Ovary (tissue), 9 donors: ENCODE results near the gene GPR61. TPM values are rescaled to one million over a fixed set of nuclear protein-coding genes. Genes with fewer than 3 reads are reported as not detected.

Source experiments
- DNase-seq, 5 donors: peaks; one replicate each; pipeline ENCODE4 v3.0.0-alpha.2; 2019 to 2020
- H3K27ac ChIP-seq, 2 donors: fragments of 200-600 bp; one replicate each; pipeline versions ENCODE4 v1.5.1 to v1.8.0; 2019 to 2022
- H3K27me3 ChIP-seq: fragments of 200-600 bp; one replicate; pipeline ENCODE4 v1.8.0; 2022
- H3K36me3 ChIP-seq: fragments of 200-600 bp; sonication (generic); one replicate; pipeline ENCODE4 v1.5.1; 2019
- H3K4me1 ChIP-seq: one replicate; pipeline ENCODE4 v1.8.1; 2013; ENCODE audit warnings: mild to moderate bottlenecking, moderate library complexity; ENCODE audit not compliant: insufficient read depth
- H3K4me3 ChIP-seq: fragments of 200-600 bp; sonication (generic); one replicate; pipeline ENCODE4 v1.5.1; 2017
- H3K9me3 ChIP-seq, 2 donors: fragments of 200-600 bp in 1 of 2; sonication (generic) in 1 of 2; one replicate each; pipeline versions ENCODE4 v1.5.1 to v1.8.1; 2013 to 2019; ENCODE audit warnings: mild to moderate bottlenecking in 1 of 2, moderate library complexity in 1 of 2
- EP300 ChIP-seq: sonication (generic); formaldehyde crosslinking; IDR thresholded peaks from one replicate; pipeline ENCODE4 v1.6.1; 2017; ENCODE audit warnings: antibody characterized with exemption
- POLR2A ChIP-seq: fragments of 450-650 bp; IDR thresholded peaks from one replicate; pipeline ENCODE4 v1.6.1; 2017; ENCODE audit warnings: antibody characterized with exemption, mild to moderate bottlenecking, moderate library complexity
- WGBS, 3 donors: extraction: QIAGEN DNeasy Blood & Tissue Kit in 1 of 3; methylation state at CpG; one replicate each; pipeline versions ENCODE4 v1.1.5 to v1.1.7; 2013 to 2017; 5-methylcytosine and 5-hydroxymethylcytosine counted together
- intact Hi-C, 4 donors: fragments of 100-400 bp; cut with DNase I; formaldehyde crosslinking; loops; one replicate each; pipeline versions ENCODE4 v1.11.0 to v1.15.1; 2022 to 2023
- polyA plus RNA-seq, 2 donors: library from polyadenylated mRNA; stranded (reverse); fragments of 200-250 nt in 1 of 2; fragments of 350-450 nt in 1 of 2; fragmentation: Illumina TruSeq in 1 of 2; extraction: RNeasy Lipid Tissue Mini Kit (QIAGEN cat#74804) in 1 of 2; gene quantifications; one replicate each; pipeline ENCODE4 v1.2.3, GENCODE V29; 2013 to 2014
- total RNA-seq, 7 donors: library from RNA; depleted of rRNA in 2 of 7; stranded (reverse); fragments of >200 nt in 2 of 7; fragmentation: NEBNext Ultra II Directional in 3 of 7; extraction: Animal tissue kit (Norgen Biotek cat#: 25700) in 3 of 7; gene quantifications; one replicate each; pipeline versions ENCODE4 v1.1.0 to v1.2.4, GENCODE V29; 2016 to 2023
- TF ChIP-seq, protein P1 (sequence below), 3 donors: fragments of 450-650 bp in 2 of 3; fragments of 200-600 bp in 1 of 3; IDR thresholded peaks; one replicate each; pipeline versions ENCODE4 v1.5.1 to v1.8.0; 2016 to 2022; ENCODE audit warnings: antibody characterized with exemption in 3 of 3, mild to moderate bottlenecking in 1 of 3
- donor health status: DM: no; HTN: no; CAD: no; lungs with moderate emphysema.
- donor health status: DM: no; HTN: no; CAD: no.
- donor health status: Bipolar disorder and iron deficiency.
- donor health status: DM: yes; HTN: yes; CAD: no.
- donor health status: DM: no; HTN: no; CAD: no.
- donor health status: DM: yes; HTN: yes; CAD: no.

GPR61 gene
- total and polyA plus RNA-seq, 9 donors, result 0.25 TPM; not detected in 8

DNA sequence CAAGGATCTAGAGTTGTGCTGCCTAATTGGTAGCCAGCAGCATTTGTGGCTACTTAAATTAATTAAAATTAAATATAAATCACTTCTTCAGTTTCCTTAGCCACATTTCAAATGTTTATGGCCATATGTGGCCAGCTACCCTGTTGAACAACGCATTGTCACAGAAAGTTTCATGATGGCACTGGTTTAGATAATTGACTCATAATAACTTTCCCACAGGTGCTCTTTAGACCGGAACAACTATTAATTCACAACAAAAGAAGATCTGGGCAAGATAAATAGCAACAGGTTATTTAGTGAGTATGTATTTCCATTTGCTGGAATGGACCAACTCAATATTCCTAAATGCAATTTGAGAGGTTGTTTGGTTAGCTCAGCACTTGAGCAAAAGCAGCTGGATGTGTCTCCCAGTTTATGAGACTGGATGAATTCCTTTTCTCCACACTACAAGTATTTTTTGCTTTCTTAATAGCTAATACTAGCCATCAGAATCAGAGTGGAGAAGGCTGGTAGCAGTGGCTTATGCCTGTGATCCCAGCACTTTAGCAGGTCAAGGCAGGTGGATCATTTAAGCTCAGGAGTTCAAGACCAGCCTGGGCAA lies 26.5 kb upstream of the GPR61 start:
- DNase-seq, result no peak
- Histone ChIP-seq H3K36me3 (no peaks in the 10 kb centered on the region), H3K4me3 (no peak overlapping the region), H3K27ac (no peak overlapping the region), H3K4me1 (peaks cover 11% of the 10 kb centered on the region), H3K27me3 (no peaks in the 10 kb centered on the region), H3K9me3 (no peaks in the 10 kb centered on the region)
- WGBS, 3 donors, result 62 to 77% (median 75%) methylated on average over 2 of the region's 2 CpGs
- TF ChIP-seq, protein P1, sequence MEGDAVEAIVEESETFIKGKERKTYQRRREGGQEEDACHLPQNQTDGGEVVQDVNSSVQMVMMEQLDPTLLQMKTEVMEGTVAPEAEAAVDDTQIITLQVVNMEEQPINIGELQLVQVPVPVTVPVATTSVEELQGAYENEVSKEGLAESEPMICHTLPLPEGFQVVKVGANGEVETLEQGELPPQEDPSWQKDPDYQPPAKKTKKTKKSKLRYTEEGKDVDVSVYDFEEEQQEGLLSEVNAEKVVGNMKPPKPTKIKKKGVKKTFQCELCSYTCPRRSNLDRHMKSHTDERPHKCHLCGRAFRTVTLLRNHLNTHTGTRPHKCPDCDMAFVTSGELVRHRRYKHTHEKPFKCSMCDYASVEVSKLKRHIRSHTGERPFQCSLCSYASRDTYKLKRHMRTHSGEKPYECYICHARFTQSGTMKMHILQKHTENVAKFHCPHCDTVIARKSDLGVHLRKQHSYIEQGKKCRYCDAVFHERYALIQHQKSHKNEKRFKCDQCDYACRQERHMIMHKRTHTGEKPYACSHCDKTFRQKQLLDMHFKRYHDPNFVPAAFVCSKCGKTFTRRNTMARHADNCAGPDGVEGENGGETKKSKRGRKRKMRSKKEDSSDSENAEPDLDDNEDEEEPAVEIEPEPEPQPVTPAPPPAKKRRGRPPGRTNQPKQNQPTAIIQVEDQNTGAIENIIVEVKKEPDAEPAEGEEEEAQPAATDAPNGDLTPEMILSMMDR (IDR thresholded peaks at IDR 0.05), result no peak
- no peak for TF ChIP-seq POLR2A
- intact Hi-C loops, result no loop called here

DNA sequence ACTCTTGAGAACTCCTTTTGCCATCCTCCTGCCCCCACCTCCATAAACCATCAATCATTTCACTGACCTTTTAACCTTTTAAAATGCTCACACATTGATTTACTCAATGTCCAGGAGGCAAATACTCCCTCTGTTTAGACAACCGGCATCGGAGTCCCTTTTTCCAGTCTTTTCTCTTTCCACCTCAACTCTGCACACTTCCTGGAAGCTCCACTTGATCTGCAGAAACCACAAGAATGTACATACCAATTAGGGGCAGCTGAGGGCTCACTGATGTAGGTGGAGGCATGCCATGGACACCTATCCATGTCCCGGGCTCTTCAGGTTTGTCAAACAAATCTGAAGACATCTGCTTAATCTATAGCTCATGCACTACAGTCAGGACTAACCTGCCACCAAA lies 24.8 kb upstream of the GPR61 start:
- intact Hi-C loops, result no loop called here
- no peak for DNase-seq
- no peak overlapping the region for H3K4me3 ChIP-seq
- 51 to 55% (median 53%) methylated on average over 3 of the region's 3 CpGs for WGBS, 3 donors
- no peaks in the 10 kb centered on the region for H3K36me3 ChIP-seq
- TF ChIP-seq, protein P1 (IDR thresholded peaks at IDR 0.05), result no peak
- no peak for TF ChIP-seq POLR2A
- TF ChIP-seq EP300, result no peak
- no peaks in the 10 kb centered on the region for H3K9me3 ChIP-seq
- H3K4me1 ChIP-seq, result peaks cover 6% of the 10 kb centered on the region
- H3K27me3 ChIP-seq, result no peaks in the 10 kb centered on the region
- no peak overlapping the region for H3K27ac ChIP-seq

DNA sequence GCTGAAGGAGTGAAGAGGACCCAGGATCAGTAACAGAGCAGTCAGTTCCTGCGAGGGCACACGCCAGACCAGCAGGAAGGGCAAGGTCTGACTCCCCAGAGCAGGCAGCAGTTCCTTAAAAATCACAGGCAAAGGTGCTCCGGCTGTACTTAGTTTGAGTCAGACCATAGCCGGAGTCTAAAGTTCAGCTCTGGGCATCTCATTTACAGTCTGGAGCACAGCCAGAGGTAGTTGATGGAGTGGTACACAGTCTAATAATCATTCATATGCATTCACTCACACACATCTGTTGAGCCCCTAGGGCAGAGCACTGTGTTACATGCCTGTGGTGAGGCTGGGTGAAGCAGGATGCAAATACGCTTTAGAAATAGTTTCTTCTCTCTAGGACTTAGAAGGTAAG lies 22.8 kb upstream of the GPR61 start:
- intact Hi-C loops, result no loop called here
- H3K4me3 ChIP-seq, result no peak overlapping the region

DNA sequence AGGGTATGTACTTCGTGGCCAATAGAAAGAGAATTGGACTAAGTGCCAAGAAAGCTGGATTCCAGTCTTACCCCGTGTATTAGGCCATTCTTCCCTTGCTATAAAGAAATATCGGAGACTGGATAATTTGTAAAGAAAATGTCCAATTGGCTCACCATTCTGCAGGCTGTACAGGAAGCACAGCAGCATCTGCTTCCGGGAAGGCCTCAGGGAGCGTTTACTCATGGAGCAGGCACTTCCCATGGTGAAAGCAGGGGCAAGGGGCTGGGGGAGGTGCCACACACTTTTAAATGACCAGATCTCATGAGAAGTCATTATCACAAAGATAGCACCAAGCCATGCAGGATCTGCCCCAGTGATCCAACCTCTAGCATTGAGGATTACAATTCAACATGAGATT lies 22.3 kb upstream of the GPR61 start:
- no peaks in the 10 kb centered on the region for H3K27me3 ChIP-seq
- H3K9me3 ChIP-seq, result no peaks in the 10 kb centered on the region
- TF ChIP-seq POLR2A (no peak), EP300 (no peak)
- TF ChIP-seq, protein P1 (IDR thresholded peaks at IDR 0.05), result no peak
- H3K36me3 ChIP-seq, result no peaks in the 10 kb centered on the region
- H3K27ac ChIP-seq, result no peak overlapping the region
- no peaks in the 10 kb centered on the region for H3K4me1 ChIP-seq
- 88 to 91% (median 89%) methylated on average over 5 of the region's 5 CpGs for WGBS, 3 donors
- no peak for DNase-seq
- intact Hi-C loops, result no loop called here
- H3K4me3 ChIP-seq, result no peak overlapping the region

More for the DNA sequence above, 22.8 kb upstream of the GPR61 start:
- Histone ChIP-seq H3K9me3 (no peaks in the 10 kb centered on the region), H3K27ac (no peak overlapping the region), H3K4me1 (no peaks in the 10 kb centered on the region), H3K27me3 (no peaks in the 10 kb centered on the region), H3K36me3 (no peaks in the 10 kb centered on the region)
- TF ChIP-seq EP300 (no peak), POLR2A (no peak)
- TF ChIP-seq, protein P1 (IDR thresholded peaks at IDR 0.05), result no peak
- WGBS, 3 donors, result 88 to 93% (median 90%) methylated on average over 5 of the region's 5 CpGs
- no peak for DNase-seq
